GM19397 (cell line): ENCODE results near the gene BCDIN3D.
A peak's percentile ranks its signal among the peaks of the same experiment; 100 is the strongest.
"Not testable (repeated sequence)": the region's sequence is repeated elsewhere in the genome, so short reads cannot be mapped to it uniquely, and the experiment has no call there.

Source experiments
- ATAC-seq: cut with Tn5 transposase; IDR thresholded peaks from one replicate; pipeline ENCODE4 v1.9.1; 2021; ENCODE audit warnings: mild to moderate bottlenecking, moderate library complexity; ENCODE audit not compliant: unreplicated experiment

BCDIN3D gene

GRCh38 chr12:49842519-49843352 lies at the start of gene BCDIN3D:
Gene BCDIN3D, minus strand, starts transcription at chr12:49843106. Its CDS starts 19 bp downstream, at chr12:49843087.
- ATAC-seq = peak; percentile 85

- ATAC-seq = no peak
Observed at GRCh38 chr12:49892084-49892731, 49.3 kb upstream of the BCDIN3D start.

- ATAC-seq = no peak
Observed at GRCh38 chr12:49891476-49891875, 48.6 kb upstream of the BCDIN3D start.

- no peak for ATAC-seq
Observed at GRCh38 chr12:49891012-49891411, 48.1 kb upstream of the BCDIN3D start.

GRCh38 chr12:49890096-49890461 lies 47.2 kb upstream of the BCDIN3D start:
- no peak for ATAC-seq

- no peak for ATAC-seq
Observed at GRCh38 chr12:49889361-49890095, 46.6 kb upstream of the BCDIN3D start.

GRCh38 chr12:49888461-49889151 lies 45.7 kb upstream of the BCDIN3D start:
- ATAC-seq = no peak

GRCh38 chr12:49887536-49888401 lies 44.9 kb upstream of the BCDIN3D start:
- no peak for ATAC-seq

GRCh38 chr12:49887091-49887490 lies 44.2 kb upstream of the BCDIN3D start:
- ATAC-seq = no peak

- ATAC-seq = no peak
Observed at GRCh38 chr12:49885663-49886461, 43.0 kb upstream of the BCDIN3D start.

GRCh38 chr12:49885118-49885517 lies 42.2 kb upstream of the BCDIN3D start:
- no peak for ATAC-seq

- ATAC-seq = no peak
Observed at GRCh38 chr12:49882851-49883464, 40.1 kb upstream of the BCDIN3D start.

GRCh38 chr12:49882248-49882850 lies 39.4 kb upstream of the BCDIN3D start:
- ATAC-seq = no peak

GRCh38 chr12:49881415-49882247 lies 38.7 kb upstream of the BCDIN3D start:
- ATAC-seq = no peak

- ATAC-seq = no peak
Observed at GRCh38 chr12:49880756-49881414, 38.0 kb upstream of the BCDIN3D start.

- not testable (repeated sequence) for ATAC-seq
Observed at GRCh38 chr12:49879065-49879464, 36.2 kb upstream of the BCDIN3D start.

GRCh38 chr12:49878021-49878420 lies 35.1 kb upstream of the BCDIN3D start:
- no peak for ATAC-seq
